ENCODE data around the gene TAF15. TPM values are rescaled to one million over a fixed set of nuclear protein-coding genes. Genes with fewer than 3 reads are reported as not detected.

The TAF15 gene
- total RNA-seq, 1 experiment from 2014 or later: 32.4 TPM

DNA sequence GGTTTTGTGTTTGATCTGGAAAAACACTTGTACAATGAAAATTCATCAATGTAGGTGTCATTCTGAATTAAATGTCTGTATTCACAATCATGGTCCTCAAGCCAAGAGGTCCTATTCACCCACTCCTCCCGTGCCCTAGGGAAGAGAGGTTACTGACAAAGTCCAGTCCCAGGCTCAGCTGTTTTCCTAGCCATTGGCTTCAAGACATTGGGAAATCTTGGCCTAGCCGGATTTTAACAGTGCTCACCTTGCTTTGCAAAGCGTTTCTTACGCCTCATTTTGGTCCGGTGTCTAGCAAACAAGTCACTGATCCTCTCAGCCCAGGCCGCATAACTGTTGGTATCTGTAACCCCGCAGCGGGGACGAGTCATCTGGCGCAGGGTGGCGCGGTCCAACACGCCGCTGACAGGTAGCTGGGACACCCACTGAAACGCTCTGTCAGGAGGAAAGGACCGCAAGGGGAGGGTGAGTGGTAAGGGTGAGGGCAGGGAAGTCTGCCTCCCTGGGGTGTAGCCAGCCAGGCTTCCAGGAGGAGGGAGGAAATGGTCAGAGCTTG lies 30.6 kb upstream of the TAF15 start:
- ATAC-seq: no peak
- no peak for DNase-seq
- H3K9ac ChIP-seq (ENCODE audit: low read length): no peak overlapping the region
- H3K9me3 ChIP-seq (ENCODE audit: low read length): no peaks in the 10 kb centered on the region
- CTCF ChIA-PET: no interaction called here
- no peak overlapping the region for H3K4me3 ChIP-seq (ENCODE audit: low read length)
- intact Hi-C loops (cut with micrococcal nuclease): no loop called here
- H3K4me2 ChIP-seq (ENCODE audit: low read length): no peak overlapping the region
- no peak for TF ChIP-seq EZH2phosphoT487 (IDR thresholded peaks at IDR 0.05; ENCODE audit: borderline replicate concordance, low read length)
- TF ChIP-seq, protein P1, sequence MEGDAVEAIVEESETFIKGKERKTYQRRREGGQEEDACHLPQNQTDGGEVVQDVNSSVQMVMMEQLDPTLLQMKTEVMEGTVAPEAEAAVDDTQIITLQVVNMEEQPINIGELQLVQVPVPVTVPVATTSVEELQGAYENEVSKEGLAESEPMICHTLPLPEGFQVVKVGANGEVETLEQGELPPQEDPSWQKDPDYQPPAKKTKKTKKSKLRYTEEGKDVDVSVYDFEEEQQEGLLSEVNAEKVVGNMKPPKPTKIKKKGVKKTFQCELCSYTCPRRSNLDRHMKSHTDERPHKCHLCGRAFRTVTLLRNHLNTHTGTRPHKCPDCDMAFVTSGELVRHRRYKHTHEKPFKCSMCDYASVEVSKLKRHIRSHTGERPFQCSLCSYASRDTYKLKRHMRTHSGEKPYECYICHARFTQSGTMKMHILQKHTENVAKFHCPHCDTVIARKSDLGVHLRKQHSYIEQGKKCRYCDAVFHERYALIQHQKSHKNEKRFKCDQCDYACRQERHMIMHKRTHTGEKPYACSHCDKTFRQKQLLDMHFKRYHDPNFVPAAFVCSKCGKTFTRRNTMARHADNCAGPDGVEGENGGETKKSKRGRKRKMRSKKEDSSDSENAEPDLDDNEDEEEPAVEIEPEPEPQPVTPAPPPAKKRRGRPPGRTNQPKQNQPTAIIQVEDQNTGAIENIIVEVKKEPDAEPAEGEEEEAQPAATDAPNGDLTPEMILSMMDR (conservative IDR thresholded peaks at IDR 0.05; ENCODE audit: low read depth, low read length): no peak
- no peak for TF ChIP-seq EZH2 (IDR thresholded peaks at IDR 0.05; ENCODE audit: low read length, unreplicated experiment)
- H3K4me1 ChIP-seq (ENCODE audit: insufficient read depth, low read length): peaks cover 17% of the 10 kb centered on the region
- BruUV-seq (replicated peaks): no TSS peak
- H2AFZ ChIP-seq (ENCODE audit: low read length): no peak overlapping the region
- no peaks in the 10 kb centered on the region for H3K9me2 ChIP-seq (replicated peaks; ENCODE audit: low read length)
- no peaks in the 10 kb centered on the region for H4K20me1 ChIP-seq (ENCODE audit: low read length)
- no peak overlapping the region for H3K27ac ChIP-seq (ENCODE audit: low read length)
- no peaks in the 10 kb centered on the region for H3F3A ChIP-seq (ENCODE audit: low read length, unreplicated experiment)
- H3K36me3 ChIP-seq (ENCODE audit: low read depth, low read length): no peaks in the 10 kb centered on the region
- no peaks in the 10 kb centered on the region for H3K27me3 ChIP-seq (ENCODE audit: low read length)
- no peaks in the 10 kb centered on the region for H3K79me2 ChIP-seq (ENCODE audit: low read length)
- POLR2A ChIA-PET (ENCODE audit: unreplicated experiment): no interaction called here

- Histone ChIP-seq H3K9me3 (ENCODE audit: low read length) (no peaks in the 10 kb centered on the region), H3K4me1 (ENCODE audit: insufficient read depth, low read length) (peaks cover 31% of the 10 kb centered on the region), H3K4me3 (ENCODE audit: low read length) (no peak overlapping the region), H4K20me1 (ENCODE audit: low read length) (no peaks in the 10 kb centered on the region), H2AFZ (ENCODE audit: low read length) (no peak overlapping the region), H3K36me3 (ENCODE audit: low read depth, low read length) (no peaks in the 10 kb centered on the region), H3K4me2 (ENCODE audit: low read length) (no peak overlapping the region), H3K9ac (ENCODE audit: low read length) (no peak overlapping the region), H3K79me2 (ENCODE audit: low read length) (no peaks in the 10 kb centered on the region), H3K27ac (ENCODE audit: low read length) (no peak overlapping the region), H3K27me3 (ENCODE audit: low read length) (no peaks in the 10 kb centered on the region), H3K9me2 (replicated peaks; ENCODE audit: low read length) (no peaks in the 10 kb centered on the region), H3F3A (ENCODE audit: low read length, unreplicated experiment) (no peaks in the 10 kb centered on the region)
- TF ChIP-seq EZH2phosphoT487 (IDR thresholded peaks at IDR 0.05; ENCODE audit: borderline replicate concordance, low read length) (no peak), EZH2 (IDR thresholded peaks at IDR 0.05; ENCODE audit: low read length, unreplicated experiment) (no peak)
- TF ChIP-seq, protein P1 (conservative IDR thresholded peaks at IDR 0.05; ENCODE audit: low read depth, low read length): no peak
- no TSS peak for BruUV-seq (replicated peaks)
- ChIA-PET CTCF (interaction anchor here (1.0 kb wide), 1 partner anchor 14 kb away, joined by 3 read pairs; no protein-coding TSS in a partner anchor), POLR2A (ENCODE audit: unreplicated experiment) (no interaction called here)
- intact Hi-C loops (cut with micrococcal nuclease): no loop called here
- no peak for DNase-seq
- ATAC-seq: no peak
Measured at GRCh38 chr17:35780950-35781349, 28.3 kb upstream of the TAF15 start.

GRCh38 chr17:35784895-35785294 lies 24.4 kb upstream of the TAF15 start:
- ChIA-PET CTCF (interaction anchor here (1.5 kb wide), 1 partner anchor 21 kb away, joined by 7 read pairs; no protein-coding TSS in a partner anchor), POLR2A (ENCODE audit: unreplicated experiment) (no interaction called here)
- H3K4me1 ChIP-seq (ENCODE audit: insufficient read depth, low read length): peaks cover 55% of the 10 kb centered on the region
- H3K9me2 ChIP-seq (replicated peaks; ENCODE audit: low read length): no peaks in the 10 kb centered on the region
- no peaks in the 10 kb centered on the region for H3K36me3 ChIP-seq (ENCODE audit: low read depth, low read length)
- no TSS peak for BruUV-seq (replicated peaks)
- no peaks in the 10 kb centered on the region for H3K9me3 ChIP-seq (ENCODE audit: low read length)
- TF ChIP-seq EZH2 (IDR thresholded peaks at IDR 0.05; ENCODE audit: low read length, unreplicated experiment): no peak
- no peaks in the 10 kb centered on the region for H3K27me3 ChIP-seq (ENCODE audit: low read length)
- no peak overlapping the region for H3K9ac ChIP-seq (ENCODE audit: low read length)
- no peaks in the 10 kb centered on the region for H3F3A ChIP-seq (ENCODE audit: low read length, unreplicated experiment)
- ATAC-seq: no peak
- H3K79me2 ChIP-seq (ENCODE audit: low read length): no peaks in the 10 kb centered on the region
- H3K4me3 ChIP-seq (ENCODE audit: low read length): no peak overlapping the region
- no peak overlapping the region for H2AFZ ChIP-seq (ENCODE audit: low read length)
- no peak for DNase-seq
- H3K4me2 ChIP-seq (ENCODE audit: low read length): no peak overlapping the region
- H3K27ac ChIP-seq (ENCODE audit: low read length): peak overlapping the region; percentile 13; the same call in 1 of the 2 replicates
- intact Hi-C loops (cut with micrococcal nuclease): no loop called here
- no peaks in the 10 kb centered on the region for H4K20me1 ChIP-seq (ENCODE audit: low read length)
